Caco-2 (cell line): ENCODE results near the gene KDM2B. TPM values are rescaled to one million over a fixed set of nuclear protein-coding genes. Genes with fewer than 3 reads are reported as not detected.
A peak's percentile ranks its signal among the peaks of the same experiment; 100 is the strongest.

Experiments used
- BruUV-seq: library from RNA; stranded (reverse); fragments of 400-500 nt; replicated peaks from 2 replicates; lab custom pipeline; 2021; lab: Mats Ljungman, UMichigan
- CTCF ChIA-PET: fragments of 300-600 bp; sonication (Branson Sonifier 250); formaldehyde crosslinking; loops from one replicate; lab custom pipeline; 2022; ENCODE audit warnings: antibody characterized with exemption; lab: Charles Lee
- POLR2A ChIA-PET: fragments of 300-600 bp; sonication (Branson Sonifier 250); formaldehyde crosslinking; loops from one replicate; lab custom pipeline; 2022; ENCODE audit warnings: antibody characterized with exemption; lab: Charles Lee
- DNase-seq, 2 experiments: peaks; one replicate each; pipeline versions ENCODE4 v3.0.0 to v3.0.0-alpha.2; 2020 to 2022
- H3K27me3 ChIP-seq: replicated peaks from 2 replicates; pipeline ENCODE4 v1.6.0; 2011; ENCODE audit warnings: low read length; ENCODE audit not compliant: control insufficient read depth, insufficient read depth
- H3K36me3 ChIP-seq: 2 replicates; pipeline ENCODE4 v1.5.1; 2011; ENCODE audit warnings: low read length; ENCODE audit not compliant: control insufficient read depth, insufficient read depth
- H3K4me1 ChIP-seq: fragments of 250-450 bp; sonication (Bioruptor Pico); 2 replicates; pipeline ENCODE4 v1.5.1; 2020; ENCODE audit warnings: mild to moderate bottlenecking
- H3K4me3 ChIP-seq: 2 replicates; pipeline ENCODE4 v1.5.1; 2011; ENCODE audit warnings: low read depth, mild to moderate bottlenecking, control low read depth, low read length
- H3K9me3 ChIP-seq: fragments of 250-450 bp; sonication (Bioruptor Pico); 2 replicates; pipeline ENCODE4 v1.5.1; 2020; ENCODE audit warnings: mild to moderate bottlenecking, moderate library complexity
- H3K27ac Mint-ChIP-seq: one replicate; pipeline ENCODE4 v1.8.0; 2022; ENCODE audit warnings: mixed read lengths; ENCODE audit not compliant: unreplicated experiment
- H3K27me3 Mint-ChIP-seq: one replicate; pipeline ENCODE4 v1.8.0; 2022; ENCODE audit warnings: mixed read lengths; ENCODE audit not compliant: insufficient read depth, unreplicated experiment
- H3K36me3 Mint-ChIP-seq: one replicate; pipeline ENCODE4 v1.8.0; 2022; ENCODE audit warnings: mild to moderate bottlenecking, mixed read lengths; ENCODE audit not compliant: insufficient read depth, unreplicated experiment
- H3K4me1 Mint-ChIP-seq: one replicate; pipeline ENCODE4 v1.8.0; 2022; ENCODE audit warnings: low read depth, mixed read lengths; ENCODE audit not compliant: unreplicated experiment
- H3K4me3 Mint-ChIP-seq: one replicate; pipeline ENCODE4 v1.8.0; 2022; ENCODE audit warnings: mild to moderate bottlenecking, moderate library complexity, mixed read lengths; ENCODE audit not compliant: unreplicated experiment
- H3K9me3 Mint-ChIP-seq: one replicate; pipeline ENCODE4 v1.8.0; 2022; ENCODE audit warnings: mixed read lengths; ENCODE audit not compliant: unreplicated experiment
- CTCF ChIP-seq, 2 experiments: fragments of 200-600 bp in 1 of 2; IDR thresholded peaks; 1 replicate in 1 of 2; 2 replicates in 1 of 2; pipeline versions ENCODE4 v1.5.1 to v1.8.0; 2011 to 2022; ENCODE audit warnings: antibody characterized with exemption in 1 of 2, control low read depth in 1 of 2, inconsistent platforms in 1 of 2, low read depth in 1 of 2, low read length in 1 of 2, mild to moderate bottlenecking in 1 of 2, moderate library complexity in 1 of 2; ENCODE audit not compliant: insufficient read depth in 1 of 2, severe bottlenecking in 1 of 2, unreplicated experiment in 1 of 2
- intact Hi-C: fragments of 100-400 bp; cut with micrococcal nuclease; formaldehyde crosslinking; loops from one replicate; pipeline ENCODE4 v1.10.0; 2022; ENCODE audit not compliant: unreplicated experiment
- total RNA-seq: library from RNA; stranded (reverse); gene quantifications from 2 replicates; pipeline ENCODE4 v1.2.3, GENCODE V29; 2022

The KDM2B gene
- total RNA-seq, 1 experiment from 2014 or later = 48.4 TPM

- DNase-seq = peak; percentile 79 to 85
- no peaks in the 10 kb centered on the region for H3K9me3 ChIP-seq
- H3K36me3 ChIP-seq = no peaks in the 10 kb centered on the region; the same call in 1 of the 2 replicates
- Mint-ChIP-seq H3K9me3 (no peaks in the 10 kb centered on the region), H3K27ac (peak overlapping the region; percentile 45), H3K4me3 (peak overlapping the region; percentile 70), H3K27me3 (no peaks in the 10 kb centered on the region), H3K36me3 (peaks cover 34% of the 10 kb centered on the region), H3K4me1 (peaks cover 17% of the 10 kb centered on the region)
- BruUV-seq = no TSS peak
- peaks cover 21% of the 10 kb centered on the region for H3K4me1 ChIP-seq
- H3K4me3 ChIP-seq = peak overlapping the region; percentile 65
- no peak for TF ChIP-seq CTCF (IDR thresholded peaks at IDR 0.05; ENCODE audit: insufficient read depth in 1 of 2, low read depth in 1 of 2, low read length in 1 of 2, severe bottlenecking in 1 of 2, unreplicated experiment in 1 of 2)
- H3K27me3 ChIP-seq = no peaks in the 10 kb centered on the region
- intact Hi-C loops = loop anchor here (1.0 to 5.0 kb wide), 3 partner anchors 26 to 65 kb away; no protein-coding TSS in a partner anchor
- ChIA-PET CTCF (interaction anchor here (0.7 to 1.1 kb wide), 3 partner anchors 37 to 585 kb away, joined by 3 to 9 read pairs (median 3); no protein-coding TSS in a partner anchor), POLR2A (interaction anchor here (0.5 kb wide), 1 partner anchor 184 kb away, joined by 3 read pairs; no protein-coding TSS in a partner anchor)
Measured at GRCh38 chr12:121536899-121537813, 43.7 kb downstream of the KDM2B start.

- Mint-ChIP-seq H3K4me3 (peak overlapping the region; percentile 70), H3K36me3 (peaks cover 31% of the 10 kb centered on the region), H3K4me1 (peaks cover 17% of the 10 kb centered on the region), H3K27me3 (no peaks in the 10 kb centered on the region), H3K9me3 (no peaks in the 10 kb centered on the region), H3K27ac (peak overlapping the region; percentile 45)
- ChIA-PET POLR2A (no interaction called here), CTCF (interaction anchor here (0.6 to 1.1 kb wide), 4 partner anchors 36 to 586 kb away, joined by 3 to 9 read pairs (median 3); partner anchors contain the start of gene RHOF)
- Histone ChIP-seq H3K36me3 (no peaks in the 10 kb centered on the region; the same call in 1 of the 2 replicates), H3K27me3 (no peaks in the 10 kb centered on the region), H3K4me3 (peak overlapping the region; percentile 65), H3K9me3 (no peaks in the 10 kb centered on the region), H3K4me1 (peaks cover 21% of the 10 kb centered on the region)
- TF ChIP-seq CTCF (IDR thresholded peaks at IDR 0.05; ENCODE audit: insufficient read depth in 1 of 2, low read depth in 1 of 2, low read length in 1 of 2, severe bottlenecking in 1 of 2, unreplicated experiment in 1 of 2) = no peak
- BruUV-seq = no TSS peak
- intact Hi-C loops = loop anchor here (5.0 kb wide), 2 partner anchors 34 to 66 kb away; no protein-coding TSS in a partner anchor
- DNase-seq = peak; percentile 48 to 65
Measured at GRCh38 chr12:121536054-121536898, 44.5 kb downstream of the KDM2B start.
